ENCODE measurements around the gene P4HB.

Gene P4HB

GRCh38 chr17:81825841-81826466, 34.4 kb downstream of the P4HB start:
- DNase-seq: no peak

- no peak for DNase-seq
Measured at GRCh38 chr17:81824595-81824994, 35.7 kb downstream of the P4HB start.

- DNase-seq: no peak
Measured at GRCh38 chr17:81823820-81824550, 36.4 kb downstream of the P4HB start.

- no peak for DNase-seq
Measured at GRCh38 chr17:81822996-81823819, 37.1 kb downstream of the P4HB start.

- DNase-seq: no peak
Measured at GRCh38 chr17:81822312-81822637, 38.1 kb downstream of the P4HB start.

DNA sequence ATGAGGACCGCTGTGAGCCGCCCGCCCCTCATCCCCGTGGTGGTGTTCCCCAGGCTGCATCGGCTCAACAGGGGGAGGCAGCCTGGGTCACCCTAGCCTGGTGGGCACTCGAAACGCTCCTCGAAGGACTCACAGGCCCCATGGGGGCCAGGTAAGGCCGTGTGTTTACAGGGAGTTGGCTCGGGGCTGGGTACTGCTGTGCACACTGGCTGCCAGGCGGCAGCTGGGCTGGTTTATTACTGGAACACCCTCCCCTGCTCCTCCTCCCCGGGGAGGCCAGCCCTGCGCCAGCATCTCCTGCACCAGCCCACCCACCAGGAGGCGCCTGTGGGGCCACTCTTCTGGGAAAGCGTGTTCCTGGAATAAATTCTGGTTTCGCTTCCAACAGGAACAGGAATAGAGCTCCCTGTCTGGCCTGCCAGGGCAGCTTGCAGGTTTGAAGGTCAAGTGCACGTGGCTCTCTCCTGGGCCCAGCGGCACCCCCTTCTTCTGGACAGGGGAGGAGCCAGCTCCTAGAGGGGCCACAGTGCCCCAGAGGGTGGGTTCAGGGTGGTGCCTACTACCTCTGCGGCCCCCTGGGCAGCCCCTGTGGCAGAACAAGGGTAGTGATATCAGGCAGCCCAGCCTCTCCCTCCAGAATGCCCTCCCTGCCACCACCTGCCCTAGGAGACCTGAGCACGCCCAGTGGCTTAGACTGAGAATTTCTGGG, 38.6 kb downstream of the P4HB start:
- DNase-seq: no peak

DNA sequence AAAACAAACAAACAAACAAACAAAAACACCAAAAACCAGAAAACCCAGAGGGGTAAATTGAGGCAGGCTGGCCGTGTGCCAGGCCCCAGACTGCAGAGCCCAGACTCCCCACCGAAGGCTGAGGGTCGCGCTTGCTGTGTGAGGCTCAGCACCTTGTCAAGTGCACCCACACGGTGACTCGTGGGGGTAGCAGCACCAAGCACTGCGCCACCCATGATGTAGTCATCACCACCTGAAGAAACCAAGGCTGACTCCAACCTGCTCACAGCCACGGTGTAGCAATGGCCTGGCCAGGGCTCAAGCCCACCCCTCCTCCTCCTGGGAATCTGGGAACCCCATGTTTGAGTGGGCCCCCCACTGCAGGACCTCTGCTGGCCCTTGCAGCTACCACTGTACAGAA, 39.2 kb downstream of the P4HB start:
- DNase-seq: no peak

DNA sequence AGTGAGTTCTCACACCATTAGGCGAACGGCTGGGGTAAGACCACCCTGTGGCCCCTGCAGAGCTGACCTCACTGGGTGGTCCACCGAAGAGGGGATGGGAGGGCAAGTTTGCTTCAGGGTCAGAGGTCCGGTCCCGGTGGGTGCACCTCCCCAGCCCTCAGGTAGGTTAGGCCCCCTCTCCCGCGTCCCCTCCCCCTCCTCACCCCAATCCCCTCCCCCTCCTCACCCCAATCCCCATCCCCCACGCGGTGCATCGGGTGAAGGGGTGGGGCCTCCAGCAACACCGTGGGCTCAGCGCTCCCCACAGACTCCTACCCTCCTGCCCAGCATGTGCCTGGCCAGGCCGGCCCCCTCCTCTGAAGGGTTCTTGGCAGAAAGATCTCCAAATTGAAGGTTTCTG, 40.6 kb downstream of the P4HB start:
- no peak for DNase-seq

DNA sequence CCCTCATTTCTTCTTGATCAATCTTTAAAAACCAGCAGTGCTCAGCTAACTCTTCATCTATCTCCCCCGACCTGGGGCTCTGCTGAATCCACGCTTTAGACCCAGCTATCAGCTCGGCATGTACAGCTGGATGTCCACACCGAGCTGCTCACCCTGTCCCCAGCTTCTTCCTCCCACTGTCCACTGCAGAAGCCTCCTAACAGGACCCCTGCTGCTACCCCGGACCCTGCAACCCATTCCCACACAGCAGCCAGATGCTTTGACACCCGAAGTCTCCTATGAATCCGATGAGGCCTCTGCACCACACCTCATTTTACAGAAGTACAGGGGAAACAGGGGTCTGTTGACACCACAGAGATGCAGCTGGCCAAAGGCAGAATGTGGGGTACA, 42.6 kb downstream of the P4HB start:
- no peak for DNase-seq

- no peak for DNase-seq
Measured at GRCh38 chr17:81815646-81815986, 44.7 kb downstream of the P4HB start.

DNA sequence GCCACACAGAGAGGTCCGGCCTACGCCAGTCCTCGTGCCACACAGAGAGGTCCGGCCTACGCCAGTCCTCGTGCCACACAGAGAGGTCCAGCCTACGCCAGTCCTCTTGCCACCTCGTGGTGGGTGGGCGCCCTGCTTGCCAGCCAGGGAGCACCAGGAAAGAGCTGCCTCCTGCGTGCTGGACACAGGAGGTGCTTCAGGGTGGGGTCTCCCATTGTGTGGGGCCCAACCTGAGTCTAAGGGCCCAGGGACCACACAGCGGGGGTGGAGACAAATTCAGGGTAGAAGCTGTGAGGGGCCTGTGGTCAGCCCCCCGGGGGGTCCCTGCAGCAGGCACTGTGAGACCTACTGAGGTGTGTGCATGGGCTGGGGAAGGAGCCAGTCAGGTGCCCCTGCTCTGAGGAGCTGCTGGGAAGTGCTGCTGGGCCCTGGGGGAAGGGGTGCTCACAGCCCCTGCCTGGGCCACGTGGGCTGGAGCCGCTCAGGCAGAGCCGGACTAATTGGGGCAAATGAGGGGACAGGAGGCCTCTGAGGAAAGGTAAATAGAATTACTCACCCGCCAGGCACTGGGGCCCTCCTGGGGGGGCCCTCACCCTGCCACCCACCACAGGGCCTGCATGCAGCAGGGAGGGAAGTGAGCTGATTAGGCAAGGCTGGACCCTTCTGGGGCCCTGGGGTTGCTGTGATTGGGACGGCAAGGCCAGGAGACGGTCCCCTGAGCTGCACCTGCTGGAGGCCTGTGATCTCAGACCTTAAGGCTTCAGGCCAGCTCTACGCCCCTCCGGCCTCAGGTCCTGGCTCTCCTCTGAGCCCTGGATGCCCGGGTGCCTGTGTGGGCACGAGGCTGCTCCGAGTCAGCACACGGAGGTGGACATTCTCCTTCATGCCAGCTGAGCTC, 45.3 kb downstream of the P4HB start:
- DNase-seq: no peak

DNA sequence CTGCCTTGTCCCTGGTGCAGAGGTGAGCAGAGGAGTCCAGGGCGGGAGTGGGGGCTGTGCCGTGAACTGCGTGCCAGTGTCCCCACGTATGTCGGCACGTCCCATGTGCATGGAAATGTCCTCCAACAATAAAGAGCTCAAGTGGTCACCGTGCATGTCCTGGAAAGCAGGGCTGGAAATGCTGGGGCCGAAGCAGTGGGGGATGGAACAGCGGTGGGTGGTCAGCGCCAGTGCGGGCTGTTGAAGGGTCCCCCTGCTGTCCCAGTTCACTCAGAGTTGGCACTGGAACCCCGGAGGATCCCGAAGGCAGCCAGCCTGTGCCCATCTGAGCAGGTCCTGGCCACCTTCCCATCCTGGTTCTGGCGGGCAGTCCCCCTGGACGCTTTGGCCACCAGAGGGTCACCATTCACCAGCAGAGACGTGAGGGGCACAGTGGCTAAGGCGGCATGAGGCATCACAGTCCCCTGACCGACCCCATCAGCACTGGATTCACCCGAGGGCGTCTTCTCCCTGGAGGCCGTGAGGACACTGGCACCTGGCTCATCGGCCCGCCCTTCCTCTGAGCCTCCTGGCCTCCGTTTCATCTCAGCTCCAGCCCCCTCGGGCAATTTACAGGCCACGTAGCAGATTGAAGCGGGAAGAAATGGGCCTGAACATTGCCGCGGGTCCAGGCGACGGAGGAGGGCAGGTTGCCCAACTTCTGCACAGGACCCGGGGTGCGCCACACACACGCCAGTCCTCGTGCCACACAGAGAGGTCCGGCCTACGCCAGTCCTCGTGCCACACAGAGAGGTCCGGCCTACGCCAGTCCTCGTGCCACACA, 46.3 kb downstream of the P4HB start:
- DNase-seq: no peak

DNA sequence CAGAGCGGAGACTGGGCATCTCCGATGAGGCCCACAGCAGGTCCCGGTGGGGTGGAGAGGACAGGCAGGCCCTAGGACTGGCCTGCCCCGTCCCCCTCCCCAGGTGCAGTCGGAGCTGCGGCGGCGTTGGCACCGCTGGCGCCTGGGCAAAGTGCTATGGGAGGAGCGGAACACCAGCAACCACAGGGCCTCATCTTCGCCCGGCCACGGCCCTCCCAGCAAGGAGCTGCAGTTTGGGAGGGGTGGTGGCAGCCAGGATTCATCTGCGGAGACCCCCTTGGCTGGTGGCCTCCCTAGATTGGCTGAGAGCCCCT, 47.0 kb downstream of the P4HB start:
- DNase-seq: no peak

DNA sequence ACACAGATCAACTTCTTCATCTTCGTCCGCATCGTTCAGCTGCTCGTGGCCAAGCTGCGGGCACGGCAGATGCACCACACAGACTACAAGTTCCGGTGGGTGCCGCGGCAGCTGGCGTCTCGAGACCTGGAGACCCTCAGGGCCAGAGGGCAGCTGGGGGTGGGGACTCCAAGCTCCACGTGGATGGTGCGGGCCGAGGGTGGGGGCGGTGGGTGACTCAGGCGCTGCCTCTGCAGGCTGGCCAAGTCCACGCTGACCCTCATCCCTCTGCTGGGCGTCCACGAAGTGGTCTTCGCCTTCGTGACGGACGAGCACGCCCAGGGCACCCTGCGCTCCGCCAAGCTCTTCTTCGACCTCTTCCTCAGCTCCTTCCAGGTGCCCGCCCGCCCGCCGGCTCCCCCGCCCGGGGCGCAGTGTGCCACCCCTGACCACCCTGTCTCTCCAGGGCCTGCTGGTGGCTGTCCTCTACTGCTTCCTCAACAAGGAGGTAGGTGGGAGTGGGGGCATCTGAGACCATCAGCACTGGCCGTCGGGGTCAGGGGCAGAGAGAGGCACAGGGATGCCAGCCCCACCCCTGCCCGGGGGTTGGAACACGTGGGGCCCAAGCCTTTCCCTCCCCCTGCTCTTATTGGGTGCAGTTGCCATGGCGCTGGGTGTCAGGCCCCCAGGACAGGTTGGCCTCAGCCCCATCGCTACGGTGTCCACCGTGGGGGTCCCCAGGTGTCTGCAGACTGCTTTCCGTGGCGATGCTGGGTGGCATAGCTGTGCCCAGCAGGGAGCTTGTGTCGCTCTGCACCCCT, 47.6 kb downstream of the P4HB start:
- DNase-seq: no peak

DNA sequence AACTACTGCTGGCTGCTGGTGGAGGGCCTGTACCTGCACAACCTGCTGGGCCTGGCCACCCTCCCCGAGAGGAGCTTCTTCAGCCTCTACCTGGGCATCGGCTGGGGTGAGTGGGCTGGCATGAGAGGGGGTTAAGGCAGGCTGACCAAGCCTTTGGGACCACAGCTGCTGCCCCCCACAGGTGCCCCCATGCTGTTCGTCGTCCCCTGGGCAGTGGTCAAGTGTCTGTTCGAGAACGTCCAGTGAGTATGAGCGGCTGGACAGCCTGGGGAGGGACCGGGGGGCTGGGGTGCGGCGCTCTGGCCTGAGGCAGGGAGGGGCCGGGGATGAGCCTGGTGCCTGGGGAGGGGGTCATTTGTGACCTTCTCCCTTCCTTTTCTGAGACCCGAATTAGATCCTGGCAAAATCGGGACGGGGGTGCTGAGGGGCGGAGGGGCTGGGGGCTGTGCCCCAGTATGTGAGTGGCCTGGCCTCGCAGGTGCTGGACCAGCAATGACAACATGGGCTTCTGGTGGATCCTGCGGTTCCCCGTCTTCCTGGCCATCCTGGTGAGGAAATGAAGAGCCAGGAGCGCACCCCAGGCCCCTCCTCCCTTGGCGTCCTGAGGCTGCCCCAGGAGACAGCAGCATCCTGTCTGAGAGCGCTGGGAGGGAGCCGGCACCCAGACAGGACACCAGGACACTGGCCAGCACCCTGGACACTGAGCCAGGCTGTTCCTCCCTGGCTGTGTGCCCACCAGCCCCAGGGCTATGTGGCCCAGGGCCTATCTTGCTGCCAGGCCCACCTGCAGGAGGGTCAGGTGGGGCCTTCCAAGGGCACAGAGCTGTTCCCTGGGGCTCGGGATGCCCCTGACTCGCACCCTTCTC, 48.4 kb downstream of the P4HB start:
- DNase-seq: no peak

DNA sequence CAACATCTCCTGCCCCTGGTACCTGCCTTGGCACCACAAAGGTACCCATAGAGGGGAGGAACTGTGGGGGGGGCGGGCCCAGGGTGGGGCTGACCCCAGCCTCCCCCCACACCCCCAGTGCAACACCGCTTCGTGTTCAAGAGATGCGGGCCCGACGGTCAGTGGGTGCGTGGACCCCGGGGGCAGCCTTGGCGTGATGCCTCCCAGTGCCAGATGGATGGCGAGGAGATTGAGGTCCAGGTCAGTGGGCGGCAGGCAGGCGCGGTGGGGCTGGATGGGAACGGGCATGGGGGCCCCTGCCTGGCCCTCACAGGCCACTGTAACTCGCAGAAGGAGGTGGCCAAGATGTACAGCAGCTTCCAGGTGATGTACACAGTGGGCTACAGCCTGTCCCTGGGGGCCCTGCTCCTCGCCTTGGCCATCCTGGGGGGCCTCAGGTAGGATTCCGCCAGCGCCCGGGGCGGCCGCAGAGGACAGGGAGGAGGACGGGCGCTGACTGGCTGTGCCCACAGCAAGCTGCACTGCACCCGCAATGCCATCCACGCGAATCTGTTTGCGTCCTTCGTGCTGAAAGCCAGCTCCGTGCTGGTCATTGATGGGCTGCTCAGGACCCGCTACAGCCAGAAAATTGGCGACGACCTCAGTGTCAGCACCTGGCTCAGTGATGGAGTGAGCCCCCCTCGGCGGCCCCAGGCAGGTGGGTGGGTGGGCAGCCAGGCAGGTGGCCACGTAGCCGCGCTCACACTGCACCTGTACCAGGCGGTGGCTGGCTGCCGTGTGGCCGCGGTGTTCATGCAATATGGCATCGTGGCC, 49.2 kb downstream of the P4HB start:
- no peak for DNase-seq

GRCh38 chr17:81810476-81810875, 49.9 kb downstream of the P4HB start:
- no peak for DNase-seq

- DNase-seq: no peak
Measured at GRCh38 chr17:81809556-81809998, 50.8 kb downstream of the P4HB start.

Measured in effector CD8-positive, alpha-beta T cell (primary cell).